IMR-90 (cell line): ENCODE measurements around the gene PLXNA1. TPM values are rescaled to one million over a fixed set of nuclear protein-coding genes. Genes with fewer than 3 reads are reported as not detected.

Experiments used
- ATAC-seq: fragments of 200-7000 bp; cut with Tn5 transposase; 2 replicates; pipeline ENCODE4 v1.9.1; 2020; ENCODE audit warnings: low read depth, mild to moderate bottlenecking, moderate library complexity
- BruUV-seq: library from RNA; stranded (reverse); fragments of 400-500 nt; replicated peaks from 2 replicates; lab custom pipeline; 2021; lab: Mats Ljungman, UMichigan
- CTCF ChIA-PET: fragments of 300-600 bp; formaldehyde crosslinking; extraction: SDS; loops from one replicate; lab custom pipeline; 2021; ENCODE audit warnings: antibody characterized with exemption; lab: Yijun Ruan, JAX
- POLR2A ChIA-PET: fragments of 300-600 bp; sonication (Branson Sonifier 250); formaldehyde crosslinking; loops from one replicate; lab custom pipeline; 2022; ENCODE audit warnings: antibody characterized with exemption; ENCODE audit not compliant: unreplicated experiment; lab: Charles Lee
- DNase-seq: peaks from one replicate; pipeline ENCODE4 v3.0.0; 2013
- H2AFZ ChIP-seq: replicated peaks from 2 replicates; pipeline ENCODE3; 2013; ENCODE audit warnings: low read length, mild to moderate bottlenecking; ENCODE audit not compliant: poor library complexity
- H2AK5ac ChIP-seq: 2 replicates; pipeline ENCODE4 v1.6.1; 2013; ENCODE audit warnings: low read depth, low read length, inconsistent platforms
- H2AK9ac ChIP-seq: replicated peaks from 2 replicates; pipeline ENCODE3; 2013; ENCODE audit warnings: mild to moderate bottlenecking, low read depth, low read length, moderate library complexity; ENCODE audit not compliant: poor library complexity
- H2BK120ac ChIP-seq: 2 replicates; pipeline ENCODE4 v1.6.1; 2013; ENCODE audit warnings: low read depth, low read length, inconsistent platforms
- H2BK15ac ChIP-seq: 3 replicates; pipeline ENCODE4 v1.6.1; 2013; ENCODE audit warnings: low read depth, low read length, inconsistent platforms
- H2BK20ac ChIP-seq: 2 replicates; pipeline ENCODE4 v1.6.1; 2013; ENCODE audit warnings: low read depth, mild to moderate bottlenecking, inconsistent platforms, low read length, moderate library complexity
- H2BK5ac ChIP-seq: 2 replicates; pipeline ENCODE4 v1.6.1; 2013; ENCODE audit warnings: mild to moderate bottlenecking, low read depth, low read length, inconsistent platforms; ENCODE audit not compliant: poor library complexity, severe bottlenecking
- H3K14ac ChIP-seq: replicated peaks from 2 replicates; pipeline ENCODE4 v1.6.1; 2013; ENCODE audit warnings: low read depth, low read length, inconsistent platforms
- H3K18ac ChIP-seq: 2 replicates; pipeline ENCODE4 v1.6.1; 2013; ENCODE audit warnings: low read depth, low read length, control low read depth
- H3K23ac ChIP-seq: 2 replicates; pipeline ENCODE4 v1.6.1; 2013; ENCODE audit warnings: low read depth, low read length, inconsistent platforms
- H3K27ac ChIP-seq: 2 replicates; pipeline ENCODE4 v1.5.1; 2013; ENCODE audit warnings: mild to moderate bottlenecking, control low read depth, low read length; ENCODE audit not compliant: insufficient read depth
- H3K27me3 ChIP-seq: 2 replicates; pipeline ENCODE4 v1.6.1; 2013; ENCODE audit warnings: low read length; ENCODE audit not compliant: control insufficient read depth, insufficient read depth
- H3K36me3 ChIP-seq: 2 replicates; pipeline ENCODE4 v1.6.1; 2013; ENCODE audit warnings: low read length, mixed read lengths; ENCODE audit not compliant: control insufficient read depth, insufficient read depth
- H3K4ac ChIP-seq: 2 replicates; pipeline ENCODE4 v1.6.1; 2013; ENCODE audit warnings: low read depth, low read length, inconsistent platforms
- H3K4me1 ChIP-seq: 2 replicates; pipeline ENCODE4 v1.6.1; 2013; ENCODE audit warnings: low read length, mixed read lengths; ENCODE audit not compliant: control insufficient read depth, insufficient read depth
- H3K4me2 ChIP-seq: 2 replicates; pipeline ENCODE4 v1.6.1; 2013; ENCODE audit warnings: low read depth, mild to moderate bottlenecking, control low read depth, low read length, moderate library complexity
- H3K4me3 ChIP-seq: 2 replicates; pipeline ENCODE4 v1.5.1; 2013; ENCODE audit warnings: low read depth, mild to moderate bottlenecking, control low read depth, low read length, moderate library complexity; ENCODE audit not compliant: insufficient read depth
- H3K56ac ChIP-seq: 2 replicates; pipeline ENCODE4 v1.6.1; 2013; ENCODE audit warnings: low read length, inconsistent platforms; ENCODE audit not compliant: insufficient read depth; ENCODE audit errors: extremely low read depth
- H3K79me1 ChIP-seq, 2 experiments: 2 replicates each; pipeline ENCODE4 v1.6.1; 2013; ENCODE audit warnings: low read length in 2 of 2, inconsistent platforms in 1 of 2, low read depth in 1 of 2
- H3K9ac ChIP-seq: 2 replicates; pipeline ENCODE4 v1.6.1; 2013; ENCODE audit warnings: low read depth, low read length, control low read depth
- H3K9me1 ChIP-seq: 2 replicates; pipeline ENCODE4 v1.6.1; 2013; ENCODE audit warnings: low read length, inconsistent platforms; ENCODE audit not compliant: insufficient read depth
- H3K9me3 ChIP-seq: 2 replicates; pipeline ENCODE4 v1.6.1; 2013; ENCODE audit warnings: low read length; ENCODE audit not compliant: control insufficient read depth, insufficient read depth
- H4K20me1 ChIP-seq: 2 replicates; pipeline ENCODE4 v1.6.1; 2013; ENCODE audit warnings: low read length, inconsistent platforms; ENCODE audit not compliant: insufficient read depth
- H4K5ac ChIP-seq: 2 replicates; pipeline ENCODE4 v1.6.1; 2013; ENCODE audit warnings: mild to moderate bottlenecking, low read depth, low read length, control low read depth
- H4K8ac ChIP-seq, 2 experiments: 2 replicates each; pipeline ENCODE4 v1.6.1; 2013; ENCODE audit warnings: low read depth in 2 of 2, low read length in 2 of 2, control low read depth in 1 of 2, inconsistent platforms in 1 of 2
- H4K91ac ChIP-seq: 2 replicates; pipeline ENCODE4 v1.6.1; 2013; ENCODE audit warnings: low read depth, low read length, inconsistent platforms; ENCODE audit not compliant: insufficient read depth
- CEBPB ChIP-seq: IDR thresholded peaks from 2 replicates; pipeline ENCODE4 v1.6.1; 2012; ENCODE audit warnings: low read depth, low read length, improper control_type of control experiment
- CHD1 ChIP-seq: IDR thresholded peaks from 2 replicates; pipeline ENCODE4 v1.6.1; 2012; ENCODE audit warnings: low read depth, low read length, improper control_type of control experiment
- MXI1 ChIP-seq: IDR thresholded peaks from 2 replicates; pipeline ENCODE4 v1.6.1; 2012; ENCODE audit warnings: low read depth, mild to moderate bottlenecking, low read length, moderate library complexity, borderline replicate concordance
- RCOR1 ChIP-seq: IDR thresholded peaks from 2 replicates; pipeline ENCODE4 v1.6.1; 2012; ENCODE audit warnings: mild to moderate bottlenecking, low read length, improper control_type of control experiment; ENCODE audit not compliant: insufficient replicate concordance
- SMC3 ChIP-seq: fragments of 150-350 bp; IDR thresholded peaks from 2 replicates; pipeline ENCODE4 v1.6.1; 2016; ENCODE audit warnings: low read depth, mild to moderate bottlenecking, antibody characterized with exemption, low read length, moderate library complexity
- WGBS, 2 experiments: methylation state at CpG; one replicate each; pipeline versions ENCODE4 v1.1.5 to v1.1.7; 2013; ENCODE audit warnings: missing lambda C conversion rate in 2 of 2; ENCODE audit not compliant: insufficient read length in 1 of 2; ENCODE audit errors: extremely low coverage in 2 of 2; 5-methylcytosine and 5-hydroxymethylcytosine counted together
- dilution Hi-C: fragments of 300-500 bp; cut with HindIII; formaldehyde crosslinking; loops from one replicate; pipeline ENCODE4 v1.14.3; 2018; ENCODE audit warnings: low sequenced_read_pairs; ENCODE audit not compliant: unreplicated experiment
- in situ Hi-C: fragments of 300-500 bp; cut with MboI; formaldehyde crosslinking; loops from 3 replicates; pipeline ENCODE4 v1.14.3; 2019; ENCODE audit warnings: low sequenced_read_pairs, inconsistent platforms, mixed read lengths
- intact Hi-C: fragments of 100-400 bp; cut with micrococcal nuclease; formaldehyde crosslinking; loops from 2 replicates; pipeline ENCODE4 v1.10.0; 2022
- polyA plus RNA-seq, 3 experiments: library from polyadenylated mRNA; depleted of rRNA; stranded (reverse); fragments of >200 nt; gene quantifications; 2 replicates each; pipeline ENCODE4 v1.2.3, GENCODE V29; 2012; ENCODE audit warnings: low replicate concordance in 1 of 3
- total RNA-seq: library from RNA; depleted of rRNA; stranded (reverse); fragments of >200 nt; gene quantifications from 2 replicates; pipeline ENCODE4 v1.2.3, GENCODE V29; 2012
- TF ChIP-seq, protein P1 (sequence below): fragments of 150-350 bp; IDR thresholded peaks from 2 replicates; pipeline ENCODE4 v1.6.1; 2017; ENCODE audit warnings: mild to moderate bottlenecking, antibody characterized with exemption, low read length, low read depth

PLXNA1 gene
- total and polyA plus RNA-seq, 2 of the 4 experiments (the other 2 are of a cell fraction), result 13.6 to 49.4 TPM

DNA sequence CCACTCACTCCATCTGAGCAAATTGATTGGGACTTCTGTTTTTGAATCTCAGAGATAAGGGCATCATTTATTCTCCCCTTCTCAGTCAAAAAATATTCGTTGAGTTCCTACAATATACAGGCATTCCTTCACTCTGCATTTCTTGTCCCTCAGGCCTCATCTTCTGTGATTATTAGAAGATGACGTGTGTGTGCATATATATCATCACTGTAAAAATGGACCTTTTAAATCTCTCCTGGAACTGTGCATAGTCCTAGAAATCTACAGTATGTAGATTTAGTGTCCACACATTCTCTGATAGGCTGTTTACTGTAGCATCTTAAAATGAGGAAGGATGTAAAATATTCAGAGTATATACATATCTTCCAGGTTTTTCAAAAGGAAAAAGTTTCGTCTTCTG is 43.2 kb upstream of the PLXNA1 start:
- Histone ChIP-seq H3K9me3 (no peaks in the 10 kb centered on the region), H2BK120ac (no peak overlapping the region), H3K23ac (0 out of 2 replicates have a peak overlapping the region, but pooled peaks have one; percentile 3), H2BK20ac (no peak overlapping the region), H3K56ac (no peak overlapping the region), H3K18ac (no peak overlapping the region), H3K79me1 (0 out of 4 replicates have a peak, but pooled peaks cover 0 to 3% of the 10 kb centered on the region in 2 experiments), H2AK5ac (no peak overlapping the region), H3K4ac (no peak overlapping the region), H2AFZ (no peak overlapping the region), H3K9ac (no peak overlapping the region), H3K14ac (no peak overlapping the region), H4K20me1 (no peaks in the 10 kb centered on the region), H4K91ac (no peak overlapping the region), H4K5ac (no peak overlapping the region), H3K27ac (no peak overlapping the region), H3K4me1 (peaks cover 7% of the 10 kb centered on the region; the same call in 1 of the 2 replicates), H3K9me1 (peaks cover 18% of the 10 kb centered on the region), H3K36me3 (no peaks in the 10 kb centered on the region), H4K8ac (no peak overlapping the region), H3K4me3 (no peak overlapping the region), H2BK5ac (no peak overlapping the region), H3K27me3 (no peaks in the 10 kb centered on the region), H2BK15ac (no peak overlapping the region), H2AK9ac (no peak overlapping the region), H3K4me2 (no peak overlapping the region)
- no CpG with 5 or more reads among the region's 3 CpGs for WGBS, 2 experiments
- intact Hi-C loops, result no loop called here
- DNase-seq (no peak), ATAC-seq (no peak)
- dilution Hi-C loops, result no loop called here
- ChIA-PET POLR2A (no interaction called here), CTCF (no interaction called here)
- TF ChIP-seq MXI1 (no peak), CHD1 (no peak), RCOR1 (no peak), CEBPB (no peak), SMC3 (no peak)
- TF ChIP-seq, protein P1, sequence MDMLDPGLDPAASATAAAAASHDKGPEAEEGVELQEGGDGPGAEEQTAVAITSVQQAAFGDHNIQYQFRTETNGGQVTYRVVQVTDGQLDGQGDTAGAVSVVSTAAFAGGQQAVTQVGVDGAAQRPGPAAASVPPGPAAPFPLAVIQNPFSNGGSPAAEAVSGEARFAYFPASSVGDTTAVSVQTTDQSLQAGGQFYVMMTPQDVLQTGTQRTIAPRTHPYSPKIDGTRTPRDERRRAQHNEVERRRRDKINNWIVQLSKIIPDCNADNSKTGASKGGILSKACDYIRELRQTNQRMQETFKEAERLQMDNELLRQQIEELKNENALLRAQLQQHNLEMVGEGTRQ, result no peak
- BruUV-seq, result no TSS peak
- in situ Hi-C loops, result no loop called here
